Progenitor cell of endocrine pancreas (in vitro differentiated cells): ENCODE data around the gene PDLIM3. TPM values are rescaled to one million over a fixed set of nuclear protein-coding genes. Genes with fewer than 3 reads are reported as not detected.
A peak's percentile ranks its signal among the peaks of the same experiment; 100 is the strongest.

ENCODE experiments used
- DNase-seq: peaks from one replicate; pipeline ENCODE4 v3.0.0; 2021; ENCODE audit warnings: low spot score; ENCODE audit not compliant: unreplicated experiment
- H3K27ac Mint-ChIP-seq: 2 replicates; pipeline ENCODE4 v1.8.0; 2021; ENCODE audit warnings: mild to moderate bottlenecking, moderate library complexity, mixed read lengths
- H3K27me3 Mint-ChIP-seq: 2 replicates; pipeline ENCODE4 v1.8.0; 2021; ENCODE audit warnings: mixed read lengths
- H3K36me3 Mint-ChIP-seq: 2 replicates; pipeline ENCODE4 v1.8.0; 2022; ENCODE audit warnings: mixed read lengths; ENCODE audit not compliant: insufficient read depth
- H3K4me1 Mint-ChIP-seq: 2 replicates; pipeline ENCODE4 v1.8.0; 2021; ENCODE audit warnings: low read depth, mixed read lengths
- H3K4me3 Mint-ChIP-seq: 2 replicates; pipeline ENCODE4 v1.8.0; 2021; ENCODE audit warnings: low read depth, mild to moderate bottlenecking, moderate library complexity, mixed read lengths
- H3K9me3 Mint-ChIP-seq: 2 replicates; pipeline ENCODE4 v1.8.0; 2021; ENCODE audit warnings: low read depth, mixed read lengths
- total RNA-seq: library from RNA; stranded (reverse); gene quantifications from 2 replicates; pipeline ENCODE4 v1.2.1, GENCODE V29; 2021
- TF ChIP-seq, protein P1 (sequence below): fragments of 200-600 bp; sonication (generic); IDR thresholded peaks from one replicate; pipeline ENCODE4 v1.5.0; 2021; ENCODE audit warnings: antibody characterized with exemption, mild to moderate bottlenecking; ENCODE audit not compliant: unreplicated experiment

The PDLIM3 gene
- total RNA-seq, 1 donor from 2014 or later, result 3.2 TPM

DNA sequence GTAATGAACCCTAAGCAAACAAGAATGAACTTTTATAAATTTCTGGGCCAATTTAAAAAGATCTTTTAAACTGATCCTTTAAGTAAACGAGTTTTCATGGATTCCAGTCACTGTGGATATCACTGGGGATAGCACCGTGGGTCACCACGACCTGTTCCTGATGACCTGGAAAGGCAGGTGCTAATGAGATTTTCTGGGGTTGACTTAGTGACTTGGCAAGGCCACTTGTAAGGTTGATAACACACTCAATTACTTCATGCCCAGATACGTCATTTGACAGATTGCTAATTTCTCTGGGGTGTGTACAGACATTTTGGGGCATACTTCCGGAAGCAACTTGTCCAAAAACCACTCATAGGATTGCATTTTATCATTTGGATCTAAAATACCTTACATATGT is 24.5 kb downstream of the PDLIM3 start:
- TF ChIP-seq, protein P1, sequence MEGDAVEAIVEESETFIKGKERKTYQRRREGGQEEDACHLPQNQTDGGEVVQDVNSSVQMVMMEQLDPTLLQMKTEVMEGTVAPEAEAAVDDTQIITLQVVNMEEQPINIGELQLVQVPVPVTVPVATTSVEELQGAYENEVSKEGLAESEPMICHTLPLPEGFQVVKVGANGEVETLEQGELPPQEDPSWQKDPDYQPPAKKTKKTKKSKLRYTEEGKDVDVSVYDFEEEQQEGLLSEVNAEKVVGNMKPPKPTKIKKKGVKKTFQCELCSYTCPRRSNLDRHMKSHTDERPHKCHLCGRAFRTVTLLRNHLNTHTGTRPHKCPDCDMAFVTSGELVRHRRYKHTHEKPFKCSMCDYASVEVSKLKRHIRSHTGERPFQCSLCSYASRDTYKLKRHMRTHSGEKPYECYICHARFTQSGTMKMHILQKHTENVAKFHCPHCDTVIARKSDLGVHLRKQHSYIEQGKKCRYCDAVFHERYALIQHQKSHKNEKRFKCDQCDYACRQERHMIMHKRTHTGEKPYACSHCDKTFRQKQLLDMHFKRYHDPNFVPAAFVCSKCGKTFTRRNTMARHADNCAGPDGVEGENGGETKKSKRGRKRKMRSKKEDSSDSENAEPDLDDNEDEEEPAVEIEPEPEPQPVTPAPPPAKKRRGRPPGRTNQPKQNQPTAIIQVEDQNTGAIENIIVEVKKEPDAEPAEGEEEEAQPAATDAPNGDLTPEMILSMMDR, result no peak
- no peak overlapping the region for H3K4me3 Mint-ChIP-seq
- DNase-seq, result no peak
- no peak overlapping the region for H3K27ac Mint-ChIP-seq
- peaks cover 3% of the 10 kb centered on the region for H3K9me3 Mint-ChIP-seq
- no peaks in the 10 kb centered on the region for H3K27me3 Mint-ChIP-seq
- no peaks in the 10 kb centered on the region for H3K36me3 Mint-ChIP-seq
- peaks cover 2% of the 10 kb centered on the region for H3K4me1 Mint-ChIP-seq

DNA sequence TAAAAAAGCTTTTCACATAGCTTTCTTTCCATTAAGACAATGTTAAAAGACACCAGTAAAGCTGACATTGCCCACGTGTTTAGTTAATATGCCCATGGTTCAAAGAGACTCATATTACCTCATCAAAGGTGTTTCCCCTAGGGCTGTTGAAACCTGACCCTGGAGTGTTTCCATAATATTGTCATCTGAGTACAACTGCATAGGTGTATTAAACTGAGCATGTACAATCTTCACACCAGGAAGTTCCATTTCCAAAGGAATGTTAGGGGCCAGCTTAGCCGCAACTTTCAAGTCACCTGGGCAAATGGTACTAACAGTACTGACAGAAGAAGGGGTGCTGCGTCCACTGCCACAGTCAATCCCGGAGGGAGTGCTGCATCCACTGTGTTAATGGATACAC is 27.1 kb downstream of the PDLIM3 start:
- Mint-ChIP-seq H3K27ac (no peak overlapping the region), H3K4me3 (no peak overlapping the region), H3K27me3 (no peaks in the 10 kb centered on the region), H3K4me1 (no peaks in the 10 kb centered on the region), H3K9me3 (peaks cover 3% of the 10 kb centered on the region), H3K36me3 (no peaks in the 10 kb centered on the region)
- TF ChIP-seq, protein P1, result no peak
- DNase-seq, result no peak

DNA sequence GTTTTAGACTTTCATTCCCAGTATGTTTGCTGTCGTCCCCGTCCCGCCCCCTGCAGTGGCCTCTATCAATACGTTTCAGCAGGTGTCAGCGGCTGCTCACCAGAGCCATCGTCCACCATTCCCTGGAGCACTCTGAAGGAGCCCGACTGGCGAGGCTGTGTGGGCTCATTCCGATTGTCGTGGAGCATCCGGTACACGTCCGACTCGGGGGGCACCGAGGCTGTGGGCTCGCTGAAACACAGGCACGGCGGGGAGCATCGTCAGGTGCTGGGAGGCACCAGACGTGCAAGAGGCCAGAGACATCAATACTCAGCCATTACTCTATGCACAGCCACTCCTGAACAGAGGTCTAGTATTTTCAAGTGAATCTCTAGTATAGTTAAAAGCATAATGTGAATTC is 28.9 kb downstream of the PDLIM3 start:
- no peaks in the 10 kb centered on the region for H3K27me3 Mint-ChIP-seq
- no peak overlapping the region for H3K4me3 Mint-ChIP-seq
- peak overlapping the region; percentile 49 for H3K27ac Mint-ChIP-seq
- no peak for DNase-seq
- H3K36me3 Mint-ChIP-seq, result peaks cover 2% of the 10 kb centered on the region
- peaks cover 3% of the 10 kb centered on the region for H3K9me3 Mint-ChIP-seq
- TF ChIP-seq, protein P1, result no peak
- H3K4me1 Mint-ChIP-seq, result no peaks in the 10 kb centered on the region

DNA sequence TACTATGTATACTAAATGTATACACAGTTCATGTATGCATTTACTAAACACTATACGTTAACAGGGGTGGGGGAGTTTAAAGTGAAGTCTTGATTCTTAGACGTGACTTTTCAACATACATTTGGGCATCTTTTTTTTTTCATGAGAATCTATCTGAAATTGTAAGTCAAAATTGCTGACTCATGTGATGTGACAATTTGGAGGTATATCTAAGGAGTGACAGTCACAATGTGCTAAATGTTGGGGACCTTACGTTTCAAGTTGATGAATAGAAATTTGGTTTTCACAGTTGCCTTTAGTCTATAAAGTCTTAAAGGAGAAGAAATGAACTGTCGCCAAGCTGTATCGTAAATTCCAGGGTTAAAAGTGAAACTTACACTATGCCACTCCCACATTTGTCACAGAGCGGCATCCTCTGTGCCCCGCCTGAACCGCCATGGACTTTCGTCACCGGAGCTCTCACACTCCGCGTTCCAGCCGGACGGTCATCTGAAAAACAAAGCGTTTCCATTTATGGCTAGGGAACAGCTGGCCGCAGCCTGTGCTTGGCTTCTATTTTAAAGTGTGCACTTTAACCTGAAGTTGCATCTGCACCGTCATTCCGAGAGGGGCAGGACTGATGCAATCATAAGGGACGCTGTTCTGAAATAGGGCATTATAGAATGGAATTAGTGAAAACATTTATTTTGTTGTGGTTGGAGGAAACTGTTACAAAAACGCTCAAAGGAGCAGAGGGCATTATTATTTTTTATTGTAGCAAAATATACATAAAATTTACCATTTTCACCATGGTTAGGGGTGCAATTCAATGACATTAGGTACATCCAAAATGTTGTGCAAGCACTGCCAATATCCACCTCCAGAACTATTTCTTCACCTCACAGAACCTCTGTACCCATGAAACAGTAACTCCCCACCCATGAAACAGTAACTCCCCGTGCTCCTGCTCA is 30.9 kb downstream of the PDLIM3 start:
- no peak overlapping the region for H3K4me3 Mint-ChIP-seq

DNA sequence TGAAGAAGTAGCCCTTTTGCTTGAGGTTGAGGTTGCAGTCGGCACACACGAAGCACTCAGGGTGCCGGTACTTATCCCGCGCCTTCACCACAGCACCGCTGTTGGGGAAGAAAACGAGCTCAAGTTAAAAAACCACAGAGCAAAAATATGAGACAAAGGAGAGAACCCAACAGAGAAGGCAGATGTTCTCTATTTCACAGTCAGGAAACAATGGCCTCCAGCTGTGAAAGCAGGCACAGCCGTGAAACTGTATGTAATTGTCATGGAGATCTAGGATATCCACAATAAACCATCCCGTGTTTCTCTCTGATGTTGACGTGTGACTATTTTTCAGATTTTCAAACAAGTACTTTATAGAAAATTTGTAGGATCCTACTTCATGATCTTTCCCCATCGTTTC is 32.9 kb downstream of the PDLIM3 start:
- H3K9me3 Mint-ChIP-seq, result peaks cover 13% of the 10 kb centered on the region
- H3K27me3 Mint-ChIP-seq, result no peaks in the 10 kb centered on the region
- H3K36me3 Mint-ChIP-seq, result peaks cover 11% of the 10 kb centered on the region
- peaks cover 7% of the 10 kb centered on the region for H3K4me1 Mint-ChIP-seq
- TF ChIP-seq, protein P1, result no peak
- no peak overlapping the region for H3K4me3 Mint-ChIP-seq
- DNase-seq, result no peak
- H3K27ac Mint-ChIP-seq, result no peak overlapping the region

More for the DNA sequence above, 30.9 kb downstream of the PDLIM3 start:
- Mint-ChIP-seq H3K9me3 (peaks cover 13% of the 10 kb centered on the region), H3K4me1 (no peaks in the 10 kb centered on the region), H3K36me3 (peaks cover 11% of the 10 kb centered on the region), H3K27ac (peak overlapping the region; percentile 19), H3K27me3 (no peaks in the 10 kb centered on the region)
- TF ChIP-seq, protein P1, result no peak
- no peak for DNase-seq
